GM12874 (cell line): ENCODE measurements around the gene CABCOCO1.

Experiments
- TF ChIP-seq, protein P1 (sequence below): IDR thresholded peaks from 2 replicates; pipeline ENCODE4 v1.5.1; 2011; ENCODE audit warnings: low read depth, mild to moderate bottlenecking, control low read depth, low read length, moderate library complexity; ENCODE audit not compliant: insufficient read depth

CABCOCO1 gene

DNA sequence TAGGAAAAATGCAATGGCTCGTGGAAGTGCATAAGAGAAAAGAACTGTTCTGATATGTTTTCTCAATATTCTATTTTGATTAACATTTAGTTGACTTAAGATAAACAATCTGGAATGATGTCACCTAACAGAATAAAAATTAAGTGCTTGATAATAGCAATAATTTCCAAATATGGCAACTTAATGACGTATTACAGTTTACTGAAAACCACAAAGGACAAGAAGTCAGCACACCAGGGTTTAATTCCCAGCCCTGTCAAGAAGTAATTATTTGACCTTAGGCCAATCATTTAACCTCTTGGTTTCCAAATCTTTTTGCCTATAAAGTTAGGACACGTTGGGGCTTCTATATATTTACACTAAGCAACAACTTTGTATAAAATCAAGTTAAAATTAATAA lies 95.7 kb downstream of the CABCOCO1 start:
- TF ChIP-seq, protein P1, sequence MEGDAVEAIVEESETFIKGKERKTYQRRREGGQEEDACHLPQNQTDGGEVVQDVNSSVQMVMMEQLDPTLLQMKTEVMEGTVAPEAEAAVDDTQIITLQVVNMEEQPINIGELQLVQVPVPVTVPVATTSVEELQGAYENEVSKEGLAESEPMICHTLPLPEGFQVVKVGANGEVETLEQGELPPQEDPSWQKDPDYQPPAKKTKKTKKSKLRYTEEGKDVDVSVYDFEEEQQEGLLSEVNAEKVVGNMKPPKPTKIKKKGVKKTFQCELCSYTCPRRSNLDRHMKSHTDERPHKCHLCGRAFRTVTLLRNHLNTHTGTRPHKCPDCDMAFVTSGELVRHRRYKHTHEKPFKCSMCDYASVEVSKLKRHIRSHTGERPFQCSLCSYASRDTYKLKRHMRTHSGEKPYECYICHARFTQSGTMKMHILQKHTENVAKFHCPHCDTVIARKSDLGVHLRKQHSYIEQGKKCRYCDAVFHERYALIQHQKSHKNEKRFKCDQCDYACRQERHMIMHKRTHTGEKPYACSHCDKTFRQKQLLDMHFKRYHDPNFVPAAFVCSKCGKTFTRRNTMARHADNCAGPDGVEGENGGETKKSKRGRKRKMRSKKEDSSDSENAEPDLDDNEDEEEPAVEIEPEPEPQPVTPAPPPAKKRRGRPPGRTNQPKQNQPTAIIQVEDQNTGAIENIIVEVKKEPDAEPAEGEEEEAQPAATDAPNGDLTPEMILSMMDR = no peak

DNA sequence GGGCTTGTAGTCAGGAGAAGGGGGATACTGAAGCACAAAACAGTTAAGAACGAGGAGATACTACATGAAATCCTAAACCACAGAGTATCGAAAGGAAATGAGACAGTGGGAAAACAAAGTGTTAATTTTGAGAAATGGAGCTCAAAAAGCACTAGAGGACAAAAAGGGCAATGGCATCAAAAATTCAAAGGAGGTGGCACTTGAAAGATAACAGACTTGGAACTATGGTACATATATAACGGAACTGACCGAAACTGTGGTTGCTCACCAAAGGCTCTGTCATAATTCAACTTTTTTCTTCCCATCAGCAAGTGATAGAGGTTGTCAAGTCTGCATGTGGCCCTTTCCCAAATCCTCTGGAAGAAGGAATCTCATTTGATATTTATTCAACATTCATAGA lies 97.0 kb downstream of the CABCOCO1 start:
- TF ChIP-seq, protein P1 = no peak

DNA sequence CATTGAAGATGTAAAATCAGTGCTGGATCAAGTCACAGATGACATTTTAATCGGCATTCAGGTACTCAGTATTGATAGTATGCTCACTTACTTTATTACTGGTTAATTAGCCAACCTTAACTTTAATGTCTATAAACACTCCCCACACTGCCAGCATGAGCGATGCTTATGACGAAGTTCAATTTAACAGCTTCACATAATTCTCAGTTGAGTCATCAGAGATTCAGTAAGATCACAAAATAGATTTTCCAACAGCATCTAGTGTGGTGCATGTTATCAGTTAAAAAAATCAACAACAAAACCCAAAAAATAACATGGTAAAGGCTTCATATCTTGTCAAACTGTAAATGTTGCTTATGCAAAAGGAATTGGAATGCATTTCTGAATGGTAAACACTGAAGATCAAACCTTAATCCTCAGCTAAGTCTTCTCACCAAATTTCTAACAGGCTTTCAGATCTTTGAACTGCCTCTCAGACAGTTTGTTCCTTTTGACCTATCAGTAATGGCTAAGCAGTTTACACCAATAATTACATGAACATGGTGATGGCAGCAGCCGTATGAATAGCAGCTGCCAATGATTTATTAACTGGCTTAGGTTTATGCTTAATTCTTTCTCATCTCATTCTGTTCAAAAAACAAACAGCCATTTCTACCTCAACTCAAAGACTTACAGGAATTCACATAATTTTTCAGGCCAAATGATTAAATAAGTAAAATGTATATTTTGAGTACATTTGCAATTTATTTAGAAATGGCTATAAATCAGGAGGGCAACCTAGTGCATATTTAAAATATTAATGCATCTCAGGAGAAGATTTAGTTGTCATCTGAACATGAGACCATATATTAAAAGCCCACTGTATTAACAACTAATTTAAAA lies 98.5 kb downstream of the CABCOCO1 start:
- TF ChIP-seq, protein P1 = no peak

DNA sequence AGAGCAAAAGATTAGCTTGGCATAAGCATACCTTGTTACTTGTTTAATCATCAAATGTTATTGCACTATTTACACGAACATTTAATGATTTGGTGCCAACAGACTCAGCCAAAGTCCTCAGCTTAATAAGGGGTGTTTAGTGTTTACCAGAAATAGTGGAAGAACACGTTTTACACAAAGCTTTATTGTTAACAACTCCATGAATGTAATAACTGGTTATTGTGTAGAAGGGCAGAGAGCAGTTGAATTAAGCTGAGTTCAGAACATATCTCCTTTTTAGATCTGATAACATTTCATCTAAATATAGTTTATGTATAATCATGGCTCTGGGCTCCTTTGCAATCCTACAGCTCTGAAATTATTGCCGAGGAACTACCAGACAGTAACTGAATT lies 99.1 kb downstream of the CABCOCO1 start:
- TF ChIP-seq, protein P1 = no peak

DNA sequence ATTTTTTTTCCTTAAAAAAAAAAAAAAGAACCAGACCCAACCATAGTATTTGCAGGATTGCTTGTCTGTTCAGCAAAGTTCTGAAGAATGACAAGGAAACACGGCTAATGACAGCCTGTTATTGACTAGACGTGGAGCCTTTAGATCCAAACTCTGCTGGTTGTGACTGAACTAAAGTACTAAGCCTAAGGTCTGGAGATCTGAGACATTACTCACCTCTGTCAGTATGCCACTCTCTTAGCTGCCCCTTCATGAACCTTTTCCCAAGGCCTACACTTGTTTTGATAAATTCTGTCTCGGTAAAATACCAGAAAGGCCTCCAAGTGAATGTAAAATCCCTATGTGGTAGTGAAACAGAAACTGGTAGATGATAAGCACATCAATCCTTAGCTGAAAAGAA lies 101.0 kb downstream of the CABCOCO1 start:
- TF ChIP-seq, protein P1 = no peak

DNA sequence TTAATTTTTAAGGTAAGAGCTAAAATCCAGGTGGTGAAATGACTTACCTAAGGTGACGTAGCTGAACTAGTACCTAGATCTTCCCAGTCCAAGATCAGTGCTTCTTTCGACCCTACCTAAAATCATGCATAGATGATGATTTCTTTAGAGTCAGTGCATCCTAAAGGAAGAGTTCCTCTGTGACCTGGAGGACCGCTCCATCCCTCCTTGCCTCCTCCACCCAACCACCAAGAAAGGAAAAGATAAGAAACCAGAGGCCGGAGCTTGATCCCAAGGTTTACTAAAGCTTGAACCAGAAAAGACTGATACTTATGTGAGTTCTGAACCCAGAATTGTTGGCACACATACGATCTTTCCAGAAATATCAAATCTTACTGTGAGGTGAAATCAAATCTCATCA lies 101.8 kb downstream of the CABCOCO1 start:
- TF ChIP-seq, protein P1 = no peak

DNA sequence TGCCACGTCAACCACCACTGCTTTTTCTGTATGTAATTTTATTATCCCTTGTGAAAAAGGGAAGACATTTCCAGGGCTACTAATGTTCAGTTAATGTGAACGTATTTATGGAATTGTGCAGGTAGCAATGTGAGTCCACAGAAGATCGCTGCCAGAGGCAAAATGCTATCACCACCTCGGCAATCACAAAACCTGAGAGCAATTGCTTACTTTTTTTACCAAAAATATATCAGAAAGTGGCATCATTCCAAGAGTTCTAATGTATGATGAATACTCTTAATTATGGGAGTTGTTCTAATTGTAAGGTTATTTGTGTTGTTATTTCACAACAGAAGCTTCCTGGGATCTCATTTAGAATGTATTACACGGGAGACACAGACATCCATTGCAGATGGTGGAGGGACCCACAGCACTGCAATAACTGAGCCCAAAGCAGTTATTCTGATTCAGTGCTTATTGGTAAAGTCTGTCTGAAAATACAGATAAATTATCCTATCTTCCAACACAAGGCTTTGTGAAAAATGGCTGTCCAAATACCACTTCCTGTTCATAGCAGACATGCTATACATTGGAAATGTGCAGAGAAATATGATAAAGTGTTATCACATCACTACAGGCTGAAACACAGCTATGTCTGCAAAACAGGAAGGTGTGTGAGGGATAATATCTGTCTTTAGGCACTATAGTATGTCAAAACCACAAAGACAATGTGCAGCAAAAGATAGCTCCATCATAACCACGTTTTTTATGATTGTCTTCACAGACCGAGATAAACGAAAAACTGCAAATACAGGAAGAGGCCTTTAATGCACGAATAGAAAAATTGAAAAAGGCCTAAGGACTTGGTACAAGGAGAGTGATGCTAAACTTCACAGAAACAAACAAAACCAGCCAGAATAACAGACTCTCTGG lies 102.7 kb downstream of the CABCOCO1 start:
- TF ChIP-seq, protein P1 = no peak
